Measurements from ENCODE around the gene ABHD2. TPM values are rescaled to one million over a fixed set of nuclear protein-coding genes. Genes with fewer than 3 reads are reported as not detected.
A peak's percentile ranks its signal among the peaks of the same experiment; 100 is the strongest.

The ABHD2 gene
- total and polyA plus RNA-seq, 2 experiments from 2014 or later, result 5.2 to 15.2 TPM

- Mint-ChIP-seq H3K36me3 (ENCODE audit: low read depth) (peaks cover 9% of the 10 kb centered on the region; the same call in 2 of the 3 replicates), H3K4me3 (no peak overlapping the region), H3K9me3 (no peaks in the 10 kb centered on the region), H3K4me1 (peaks cover 11% of the 10 kb centered on the region), H3K27ac (no peak overlapping the region), H3K27me3 (ENCODE audit: insufficient read depth, low read depth, poor library complexity) (no peaks in the 10 kb centered on the region)
- Histone ChIP-seq H3K4me3 (no peak overlapping the region), H3K36me3 (ENCODE audit: insufficient read depth) (no peaks in the 10 kb centered on the region), H3K27me3 (ENCODE audit: insufficient read depth) (no peaks in the 10 kb centered on the region), H3K4me1 (ENCODE audit: insufficient read depth) (peaks cover 7% of the 10 kb centered on the region), H3K9me2 (ENCODE audit: insufficient read depth) (no peaks in the 10 kb centered on the region), H3K27ac (ENCODE audit: low read depth) (no peak overlapping the region), H4K20me1 (replicated peaks; ENCODE audit: insufficient read depth) (0 out of 2 replicates have a peak, but pooled peaks cover 4% of the 10 kb centered on the region), H3K4me2 (no peak overlapping the region), H2AFZ (no peak overlapping the region), H3K79me2 (replicated peaks; ENCODE audit: insufficient read depth) (no peaks in the 10 kb centered on the region), H3F3A (replicated peaks; ENCODE audit: low read depth) (no peaks in the 10 kb centered on the region)
- TF ChIP-seq, protein P1, sequence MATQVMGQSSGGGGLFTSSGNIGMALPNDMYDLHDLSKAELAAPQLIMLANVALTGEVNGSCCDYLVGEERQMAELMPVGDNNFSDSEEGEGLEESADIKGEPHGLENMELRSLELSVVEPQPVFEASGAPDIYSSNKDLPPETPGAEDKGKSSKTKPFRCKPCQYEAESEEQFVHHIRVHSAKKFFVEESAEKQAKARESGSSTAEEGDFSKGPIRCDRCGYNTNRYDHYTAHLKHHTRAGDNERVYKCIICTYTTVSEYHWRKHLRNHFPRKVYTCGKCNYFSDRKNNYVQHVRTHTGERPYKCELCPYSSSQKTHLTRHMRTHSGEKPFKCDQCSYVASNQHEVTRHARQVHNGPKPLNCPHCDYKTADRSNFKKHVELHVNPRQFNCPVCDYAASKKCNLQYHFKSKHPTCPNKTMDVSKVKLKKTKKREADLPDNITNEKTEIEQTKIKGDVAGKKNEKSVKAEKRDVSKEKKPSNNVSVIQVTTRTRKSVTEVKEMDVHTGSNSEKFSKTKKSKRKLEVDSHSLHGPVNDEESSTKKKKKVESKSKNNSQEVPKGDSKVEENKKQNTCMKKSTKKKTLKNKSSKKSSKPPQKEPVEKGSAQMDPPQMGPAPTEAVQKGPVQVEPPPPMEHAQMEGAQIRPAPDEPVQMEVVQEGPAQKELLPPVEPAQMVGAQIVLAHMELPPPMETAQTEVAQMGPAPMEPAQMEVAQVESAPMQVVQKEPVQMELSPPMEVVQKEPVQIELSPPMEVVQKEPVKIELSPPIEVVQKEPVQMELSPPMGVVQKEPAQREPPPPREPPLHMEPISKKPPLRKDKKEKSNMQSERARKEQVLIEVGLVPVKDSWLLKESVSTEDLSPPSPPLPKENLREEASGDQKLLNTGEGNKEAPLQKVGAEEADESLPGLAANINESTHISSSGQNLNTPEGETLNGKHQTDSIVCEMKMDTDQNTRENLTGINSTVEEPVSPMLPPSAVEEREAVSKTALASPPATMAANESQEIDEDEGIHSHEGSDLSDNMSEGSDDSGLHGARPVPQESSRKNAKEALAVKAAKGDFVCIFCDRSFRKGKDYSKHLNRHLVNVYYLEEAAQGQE (IDR thresholded peaks at IDR 0.05; ENCODE audit: unreplicated experiment), result no peak
- 0 out of 4 replicates have a peak, but pooled peaks have one; percentile 11 to 15 for TF ChIP-seq CTCF (conservative IDR thresholded peaks at IDR 0.05; ENCODE audit: low read depth in 2 of 2)
- no peak for DNase-seq (ENCODE audit: low spot score)
- ATAC-seq, result no peak
Measured at GRCh38 chr15:89127054-89127702, 38.9 kb downstream of the ABHD2 start.

GRCh38 chr15:89128320-89129122 lies 40.3 kb downstream of the ABHD2 start:
- no peaks in the 10 kb centered on the region; the same call in 2 of the 3 replicates for H3K4me1 Mint-ChIP-seq
- H3K9me2 ChIP-seq (ENCODE audit: insufficient read depth), result no peaks in the 10 kb centered on the region
- no peak overlapping the region for H2AFZ ChIP-seq
- H3K36me3 ChIP-seq (ENCODE audit: insufficient read depth), result no peaks in the 10 kb centered on the region
- H3K4me3 ChIP-seq, result no peak overlapping the region
- TF ChIP-seq CREB1 (CRISPR knock-in tag; IDR thresholded peaks at IDR 0.05; ENCODE audit: low read depth) (no peak), JUNB (IDR thresholded peaks at IDR 0.05; ENCODE audit: unreplicated experiment) (no peak), POLR2AphosphoS5 (IDR thresholded peaks at IDR 0.05; ENCODE audit: low read depth) (no peak), NANOG (IDR thresholded peaks at IDR 0.05; ENCODE audit: borderline replicate concordance) (no peak), ETS1 (IDR thresholded peaks at IDR 0.05) (no peak), EZH2 (IDR thresholded peaks at IDR 0.05; ENCODE audit: low read depth, unreplicated experiment) (no peak), EZH2phosphoT487 (IDR thresholded peaks at IDR 0.05; ENCODE audit: unreplicated experiment) (no peak), ZNF114 (CRISPR knock-in tag; IDR thresholded peaks at IDR 0.05) (no peak), STAT1 (IDR thresholded peaks at IDR 0.05; ENCODE audit: unreplicated experiment) (no peak), ZNF331 (CRISPR knock-in tag; IDR thresholded peaks at IDR 0.05; ENCODE audit: low read depth) (no peak)
- TF ChIP-seq, protein P1 (IDR thresholded peaks at IDR 0.05; ENCODE audit: unreplicated experiment), result no peak
- H3K27ac Mint-ChIP-seq, result no peak overlapping the region
- H3K9me3 Mint-ChIP-seq, result no peaks in the 10 kb centered on the region
- H3K4me3 Mint-ChIP-seq, result no peak overlapping the region
- no peak overlapping the region for H3K4me2 ChIP-seq
- peaks cover 6% of the 10 kb centered on the region; the same call in 2 of the 3 replicates for H3K36me3 Mint-ChIP-seq (ENCODE audit: low read depth)
- H3F3A ChIP-seq (replicated peaks; ENCODE audit: low read depth), result no peaks in the 10 kb centered on the region
- no peaks in the 10 kb centered on the region for H3K27me3 Mint-ChIP-seq (ENCODE audit: insufficient read depth, low read depth, poor library complexity)
- H3K27ac ChIP-seq (ENCODE audit: low read depth), result no peak overlapping the region
- H3K79me2 ChIP-seq (replicated peaks; ENCODE audit: insufficient read depth), result no peaks in the 10 kb centered on the region
- H3K27me3 ChIP-seq (ENCODE audit: insufficient read depth), result no peaks in the 10 kb centered on the region
- H4K20me1 ChIP-seq (replicated peaks; ENCODE audit: insufficient read depth), result 0 out of 2 replicates have a peak, but pooled peaks cover 4% of the 10 kb centered on the region
- no peaks in the 10 kb centered on the region for H3K4me1 ChIP-seq (ENCODE audit: insufficient read depth)
- DNase-seq (ENCODE audit: low spot score) (no peak), ATAC-seq (no peak)

All from GM23338 (cell line).